Adrenal gland (tissue), 12 donors: ENCODE data around the gene SLC45A3. TPM values are rescaled to one million over a fixed set of nuclear protein-coding genes. Genes with fewer than 3 reads are reported as not detected.

Source experiments
- DNase-seq, 7 donors: peaks; one replicate each; pipeline ENCODE4 v3.0.0-alpha.2; 2019 to 2020
- H3K27ac ChIP-seq, 5 donors: fragments of 200-600 bp; sonication (generic) in 4 of 5; 1 replicate in 3 of 5; 2 replicates in 2 of 5; pipeline versions ENCODE4 v1.5.1 to v1.8.0; 2016 to 2020; ENCODE audit warnings: mild to moderate bottlenecking in 1 of 5
- H3K27me3 ChIP-seq: fragments of 200-600 bp; 2 replicates; pipeline ENCODE4 v1.8.0; 2021
- H3K36me3 ChIP-seq, 2 donors: fragments of 200-600 bp; replicated peaks in 1 of 2; 1 replicate in 1 of 2; 2 replicates in 1 of 2; pipeline versions ENCODE4 v1.5.1 to v1.8.0; 2018 to 2022
- H3K4me1 ChIP-seq, 2 donors: fragments of 200-600 bp; replicated peaks in 1 of 2; 1 replicate in 1 of 2; 2 replicates in 1 of 2; pipeline versions ENCODE4 v1.5.1 to v1.8.0; 2018 to 2021
- H3K4me3 ChIP-seq, 4 donors: fragments of 200-600 bp; sonication (generic) in 3 of 4; one replicate each; pipeline ENCODE4 v1.5.1; 2016 to 2018
- H3K9me3 ChIP-seq, 3 donors: fragments of 200-600 bp; sonication (generic) in 1 of 3; replicated peaks in 1 of 3; 1 replicate in 2 of 3; 2 replicates in 1 of 3; pipeline versions ENCODE4 v1.5.1 to v1.8.0; 2016 to 2021
- CTCF ChIP-seq, 6 experiments: fragments of 450-650 bp in 4 of 6; fragments of 200-600 bp in 2 of 6; sonication (generic) in 1 of 6; IDR thresholded peaks; 1 replicate in 5 of 6; 2 replicates in 1 of 6; pipeline versions ENCODE4 v1.5.1 to v1.8.0; 2016 to 2021; ENCODE audit warnings: antibody characterized with exemption in 6 of 6, mild to moderate bottlenecking in 2 of 6, moderate library complexity in 1 of 6
- POLR2A ChIP-seq, 2 donors: fragments of 450-650 bp; IDR thresholded peaks; one replicate each; pipeline ENCODE4 v1.6.1; 2017; ENCODE audit warnings: antibody characterized with exemption in 2 of 2, mild to moderate bottlenecking in 2 of 2, moderate library complexity in 1 of 2
- WGBS, 4 donors: extraction: QIAGEN DNeasy Blood & Tissue Kit in 2 of 4; methylation state at CpG; one replicate each; pipeline versions ENCODE4 v1.1.5 to v1.1.7; 2013 to 2017; 5-methylcytosine and 5-hydroxymethylcytosine counted together
- intact Hi-C, 2 donors: fragments of 100-400 bp; cut with DNase I; formaldehyde crosslinking; loops; one replicate each; pipeline versions ENCODE4 v1.14.1 to v1.15.0; 2022 to 2023
- polyA plus RNA-seq, 3 donors: library from polyadenylated mRNA; stranded (reverse); fragments of 200-250 nt in 2 of 3; fragments of 350-450 nt in 1 of 3; fragmentation: Illumina TruSeq in 1 of 3; extraction: RNeasy Lipid Tissue Mini Kit (QIAGEN cat#74804) in 1 of 3; gene quantifications; one replicate each; pipeline ENCODE4 v1.2.3, GENCODE V29; 2013 to 2014
- total RNA-seq, 9 donors: library from RNA; depleted of rRNA in 4 of 9; stranded (reverse); fragments of >200 nt in 4 of 9; fragments of 120-200 nt in 1 of 9; fragmentation: NEBNext Ultra II Directional in 1 of 9; extraction: Animal tissue kit (Norgen Biotek cat#: 25700) in 1 of 9; gene quantifications; one replicate each; pipeline versions ENCODE4 v1.1.0 to v1.2.4, GENCODE V29; 2013 to 2023
- donor health status: healthy with polysubstance abuse.
- donor health status: Bipolar disorder and iron deficiency.
- donor health status: DM: yes; HTN: yes; CAD: no.
- donor health status: DM: no; HTN: no; CAD: no.
- donor health status: DM: no; HTN: no; CAD: no.
- donor health status: DM: yes; HTN: yes; CAD: no.

SLC45A3 gene
- total and polyA plus RNA-seq, 12 donors: 4.7 to 27.9 (median 8.9) TPM

GRCh38 chr1:205666372-205667166, 13.7 kb downstream of the SLC45A3 start:
- no peak for DNase-seq
- no peak for TF ChIP-seq CTCF (IDR thresholded peaks at IDR 0.05)
- TF ChIP-seq POLR2A (IDR thresholded peaks at IDR 0.05): no peak
- no peaks in the 10 kb centered on the region for H3K36me3 ChIP-seq
- no peaks in the 10 kb centered on the region for H3K27me3 ChIP-seq
- intact Hi-C loops: no loop called here
- 84 to 91% (median 91%) methylated on average over 5 to 6 of the region's 6 CpGs for WGBS, 4 donors
- no peak overlapping the region for H3K27ac ChIP-seq
- no peak overlapping the region for H3K4me3 ChIP-seq
- peaks cover 0 to 10% of the 10 kb centered on the region in 2 donors for H3K4me1 ChIP-seq
- no peaks in the 10 kb centered on the region for H3K9me3 ChIP-seq

GRCh38 chr1:205665201-205666045, 14.9 kb downstream of the SLC45A3 start:
- Histone ChIP-seq H3K9me3 (no peaks in the 10 kb centered on the region), H3K36me3 (no peaks in the 10 kb centered on the region), H3K4me3 (no peak overlapping the region), H3K27me3 (no peaks in the 10 kb centered on the region), H3K4me1 (peaks cover 0 to 10% of the 10 kb centered on the region in 2 donors), H3K27ac (no peak overlapping the region)
- no peak for DNase-seq
- TF ChIP-seq POLR2A (IDR thresholded peaks at IDR 0.05) (no peak), CTCF (IDR thresholded peaks at IDR 0.05) (no peak)
- WGBS, 4 donors: 73 to 83% (median 79%) methylated on average over 8 to 9 of the region's 9 CpGs
- intact Hi-C loops: no loop called here

- Histone ChIP-seq H3K4me3 (no peak overlapping the region), H3K4me1 (peaks cover 0 to 6% of the 10 kb centered on the region in 2 donors), H3K36me3 (no peaks in the 10 kb centered on the region), H3K9me3 (no peaks in the 10 kb centered on the region), H3K27ac (no peak overlapping the region), H3K27me3 (no peaks in the 10 kb centered on the region)
- WGBS, 4 donors: 69 to 85% (median 84%) methylated on average over 7 to 19 of the region's 19 CpGs
- intact Hi-C loops: loop anchor here (5.0 kb wide), 1 partner anchor 43 kb away; no protein-coding TSS in a partner anchor
- DNase-seq: no peak
- TF ChIP-seq CTCF (IDR thresholded peaks at IDR 0.05) (no peak), POLR2A (IDR thresholded peaks at IDR 0.05) (no peak)
Observed at GRCh38 chr1:205664399-205665017, 15.8 kb downstream of the SLC45A3 start.
